SK-N-SH (cell line): Measurements from ENCODE around the gene CDK6.

ENCODE experiments used
- CHD2 ChIP-seq: fragments of 150-350 bp; IDR thresholded peaks from 2 replicates; pipeline ENCODE4 v1.6.1; 2018; ENCODE audit warnings: low read length; ENCODE audit not compliant: partially characterized antibody
- CTCF ChIP-seq: fragments of 200-600 bp; sonication (generic); IDR thresholded peaks from 2 replicates; pipeline ENCODE4 v1.6.1; 2017; ENCODE audit warnings: antibody characterized with exemption, mild to moderate bottlenecking, moderate library complexity
- ELF1 ChIP-seq: IDR thresholded peaks from 2 replicates; pipeline ENCODE4 v1.4.0; 2012
- EP300 ChIP-seq, 2 experiments: IDR thresholded peaks; 2 replicates each; pipeline versions ENCODE4 v1.4.0 to v1.6.1; 2012; ENCODE audit warnings: borderline replicate concordance in 1 of 2, low read depth in 1 of 2, low read length in 1 of 2
- GATA2 ChIP-seq: sonication (generic); formaldehyde crosslinking; IDR thresholded peaks from 2 replicates; pipeline ENCODE4 v1.5.0; 2020; ENCODE audit warnings: mild to moderate bottlenecking, missing genetic modification reagents
- MAX ChIP-seq: IDR thresholded peaks from 2 replicates; pipeline ENCODE4 v1.4.0; 2012; ENCODE audit warnings: low read depth
- POLR2AphosphoS5 ChIP-seq: IDR thresholded peaks from 2 replicates; pipeline ENCODE4 v1.6.1; 2012; ENCODE audit warnings: low read depth, low read length
- RCOR1 ChIP-seq: fragments of 150-350 bp; IDR thresholded peaks from 2 replicates; pipeline ENCODE4 v1.6.1; 2017; ENCODE audit warnings: antibody characterized with exemption, low read length
- REST ChIP-seq: IDR thresholded peaks from 2 replicates; pipeline ENCODE4 v1.6.1; 2012; ENCODE audit warnings: mild to moderate bottlenecking, low read depth, low read length, moderate library complexity
- RXRA ChIP-seq: IDR thresholded peaks from 2 replicates; pipeline ENCODE4 v1.4.0; 2012; ENCODE audit warnings: low read depth, mild to moderate bottlenecking, borderline replicate concordance
- TEAD4 ChIP-seq: IDR thresholded peaks from 2 replicates; pipeline ENCODE4 v1.4.0; 2012; ENCODE audit warnings: mild to moderate bottlenecking, borderline replicate concordance; ENCODE audit not compliant: insufficient read depth
- USF2 ChIP-seq: fragments of 150-350 bp; IDR thresholded peaks from 2 replicates; pipeline ENCODE4 v1.6.1; 2017; ENCODE audit warnings: antibody characterized with exemption, low read length, low read depth, borderline replicate concordance
- YY1 ChIP-seq: IDR thresholded peaks from 2 replicates; pipeline ENCODE4 v1.4.0; 2012; ENCODE audit warnings: low read depth, mild to moderate bottlenecking

GRCh38 chr7:92768501-92769393 is 67.6 kb downstream of the CDK6 start:
- TF ChIP-seq EP300 (IDR thresholded peaks at IDR 0.05; ENCODE audit: borderline replicate concordance in 1 of 2, low read depth in 1 of 2, low read length in 1 of 2) (peak; percentile 82 to 98; a peak in 3 of 4 replicates), POLR2AphosphoS5 (peak; percentile 96), YY1 (no peak), USF2 (no peak), CTCF (no peak), MAX (0 out of 2 replicates have a peak, but pooled peaks have one; percentile 33), REST (0 out of 2 replicates have a peak, but pooled peaks have one; percentile 30), ELF1 (no peak; the same call in 1 of the 2 replicates), TEAD4 (peak; percentile 91), RXRA (no peak), GATA2 (CRISPR knock-in tag) (peak; percentile 86), CHD2 (peak; percentile 36), RCOR1 (peak; percentile 93)
